ENCODE measurements around the gene MRTFB.

Gene MRTFB

DNA sequence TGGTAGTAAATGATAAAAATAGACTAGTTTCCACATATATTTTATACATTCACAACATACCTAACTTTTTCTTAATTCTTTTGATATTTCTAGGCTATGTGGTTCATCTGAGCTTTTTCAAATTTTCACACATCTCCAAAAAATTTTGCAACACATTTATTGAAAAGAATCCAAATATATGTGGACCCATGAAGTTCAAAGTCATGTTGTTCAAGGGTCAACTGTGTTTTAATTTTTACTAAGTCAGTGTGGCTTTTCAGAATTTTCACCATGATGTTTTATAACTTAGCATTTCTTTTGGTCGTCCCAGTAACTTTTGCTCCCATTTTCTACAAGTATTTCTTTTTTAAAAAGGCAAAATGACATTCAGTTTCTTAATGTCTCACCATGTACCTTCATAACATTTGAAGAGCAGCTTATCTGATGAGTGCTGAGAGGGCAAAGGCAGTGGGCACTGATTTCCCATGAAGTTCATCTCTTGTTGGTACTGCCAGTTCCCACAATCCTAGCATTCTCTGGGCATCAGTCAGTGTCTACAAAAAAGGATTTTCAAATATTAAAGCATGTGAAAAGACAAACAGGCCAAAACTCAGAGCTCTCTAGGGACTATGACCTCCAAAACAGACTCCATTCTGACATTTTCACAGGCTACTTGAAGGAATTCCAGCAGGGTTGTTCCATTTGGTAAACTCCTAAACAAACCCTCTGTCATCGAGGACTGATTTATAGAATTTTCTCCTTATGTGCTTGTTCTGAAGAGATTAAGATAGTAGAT is 80.3 kb downstream of the MRTFB start:
- Histone ChIP-seq H3K36me3 (ENCODE audit: control insufficient read depth in 2 of 2, insufficient read depth in 2 of 2, low read length in 2 of 2) (peaks cover 0 to 3% of the 10 kb centered on the region in 2 donors), H3K9me3 (ENCODE audit: control insufficient read depth in 2 of 2, low read length in 2 of 2) (no peaks in the 10 kb centered on the region), H3K27me3 (ENCODE audit: control insufficient read depth in 2 of 2, insufficient read depth in 2 of 2, low read length in 2 of 2) (no peaks in the 10 kb centered on the region), H3K4me3 (ENCODE audit: low read length in 2 of 2) (no peak overlapping the region), H3K27ac (ENCODE audit: low read depth in 2 of 2, low read length in 2 of 2) (no peak overlapping the region), H3K4me1 (ENCODE audit: control insufficient read depth in 2 of 2, insufficient read depth in 2 of 2, low read length in 2 of 2) (peaks cover 0 to 2% of the 10 kb centered on the region in 2 donors), H3K9ac (ENCODE audit: low read depth in 1 of 2, low read length in 2 of 2) (no peak overlapping the region)

DNA sequence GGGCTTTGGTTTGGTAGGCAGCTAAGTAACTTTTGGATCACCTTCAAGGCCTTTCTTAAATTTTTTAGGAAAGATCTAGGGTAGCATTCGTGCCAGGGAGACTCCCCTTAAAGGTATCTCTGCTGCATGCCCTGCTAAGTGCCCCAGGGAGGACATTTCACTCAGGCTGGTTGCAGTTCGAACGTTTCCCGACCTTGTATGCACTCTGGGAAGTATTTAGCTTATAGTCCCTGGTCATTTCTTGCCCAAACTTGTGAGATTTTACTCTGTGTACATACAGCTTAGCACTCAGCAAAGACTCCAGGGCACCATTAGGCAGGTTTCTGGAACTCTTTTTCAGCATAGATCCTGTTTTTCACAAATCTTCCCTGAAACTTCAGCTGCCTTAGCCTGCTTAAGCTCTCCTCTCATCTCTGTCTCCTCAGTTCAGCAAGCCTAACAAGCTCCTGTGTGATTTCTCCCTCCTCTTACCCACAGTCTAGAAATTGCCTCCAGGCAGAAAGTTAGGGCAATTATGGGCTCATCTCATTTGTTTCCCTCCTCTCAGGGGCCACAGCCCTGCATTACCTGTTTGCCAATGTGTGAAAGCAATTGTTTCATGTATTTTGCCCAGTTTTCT is 84.6 kb downstream of the MRTFB start:
- Histone ChIP-seq H3K4me3 (ENCODE audit: low read length in 2 of 2) (no peak overlapping the region), H3K27me3 (ENCODE audit: control insufficient read depth in 2 of 2, insufficient read depth in 2 of 2, low read length in 2 of 2) (no peaks in the 10 kb centered on the region), H3K36me3 (ENCODE audit: control insufficient read depth in 2 of 2, insufficient read depth in 2 of 2, low read length in 2 of 2) (no peaks in the 10 kb centered on the region), H3K27ac (ENCODE audit: low read depth in 2 of 2, low read length in 2 of 2) (no peak overlapping the region), H3K9ac (ENCODE audit: low read depth in 1 of 2, low read length in 2 of 2) (no peak overlapping the region), H3K4me1 (ENCODE audit: control insufficient read depth in 2 of 2, insufficient read depth in 2 of 2, low read length in 2 of 2) (no peaks in the 10 kb centered on the region), H3K9me3 (ENCODE audit: control insufficient read depth in 2 of 2, low read length in 2 of 2) (no peaks in the 10 kb centered on the region)

GRCh38 chr16:14164916-14165662 is 94.0 kb downstream of the MRTFB start:
- H3K27me3 ChIP-seq (ENCODE audit: control insufficient read depth in 2 of 2, insufficient read depth in 2 of 2, low read length in 2 of 2) = no peaks in the 10 kb centered on the region
- no peak overlapping the region for H3K27ac ChIP-seq (ENCODE audit: low read depth in 2 of 2, low read length in 2 of 2)
- no peaks in the 10 kb centered on the region for H3K36me3 ChIP-seq (ENCODE audit: control insufficient read depth in 2 of 2, insufficient read depth in 2 of 2, low read length in 2 of 2)
- H3K9me3 ChIP-seq (ENCODE audit: control insufficient read depth in 2 of 2, low read length in 2 of 2) = no peaks in the 10 kb centered on the region
- H3K4me3 ChIP-seq (ENCODE audit: low read length in 2 of 2) = no peak overlapping the region
- H3K9ac ChIP-seq (ENCODE audit: low read depth in 1 of 2, low read length in 2 of 2) = no peak overlapping the region
- H3K4me1 ChIP-seq (ENCODE audit: control insufficient read depth in 2 of 2, insufficient read depth in 2 of 2, low read length in 2 of 2) = no peaks in the 10 kb centered on the region

GRCh38 chr16:14168146-14168545 is 97.0 kb downstream of the MRTFB start:
- no peaks in the 10 kb centered on the region for H3K4me1 ChIP-seq (ENCODE audit: control insufficient read depth in 2 of 2, insufficient read depth in 2 of 2, low read length in 2 of 2)
- H3K27ac ChIP-seq (ENCODE audit: low read depth in 2 of 2, low read length in 2 of 2) = no peak overlapping the region
- no peak overlapping the region for H3K4me3 ChIP-seq (ENCODE audit: low read length in 2 of 2)
- no peaks in the 10 kb centered on the region for H3K9me3 ChIP-seq (ENCODE audit: control insufficient read depth in 2 of 2, low read length in 2 of 2)
- H3K27me3 ChIP-seq (ENCODE audit: control insufficient read depth in 2 of 2, insufficient read depth in 2 of 2, low read length in 2 of 2) = no peaks in the 10 kb centered on the region
- no peak overlapping the region for H3K9ac ChIP-seq (ENCODE audit: low read depth in 1 of 2, low read length in 2 of 2)
- H3K36me3 ChIP-seq (ENCODE audit: control insufficient read depth in 2 of 2, insufficient read depth in 2 of 2, low read length in 2 of 2) = no peaks in the 10 kb centered on the region

GRCh38 chr16:14172200-14172809 is 101.2 kb downstream of the MRTFB start:
- no peaks in the 10 kb centered on the region for H3K27me3 ChIP-seq (ENCODE audit: control insufficient read depth in 2 of 2, insufficient read depth in 2 of 2, low read length in 2 of 2)
- no peak overlapping the region for H3K9ac ChIP-seq (ENCODE audit: low read depth in 1 of 2, low read length in 2 of 2)

GRCh38 chr16:14175086-14175485 is 104.0 kb downstream of the MRTFB start:
- H3K27me3 ChIP-seq (ENCODE audit: control insufficient read depth in 2 of 2, insufficient read depth in 2 of 2, low read length in 2 of 2) = no peaks in the 10 kb centered on the region
- no peak overlapping the region for H3K9ac ChIP-seq (ENCODE audit: low read depth in 1 of 2, low read length in 2 of 2)
- no peaks in the 10 kb centered on the region for H3K4me1 ChIP-seq (ENCODE audit: control insufficient read depth in 2 of 2, insufficient read depth in 2 of 2, low read length in 2 of 2)
- H3K9me3 ChIP-seq (ENCODE audit: control insufficient read depth in 2 of 2, low read length in 2 of 2) = no peaks in the 10 kb centered on the region
- no peak overlapping the region for H3K4me3 ChIP-seq (ENCODE audit: low read length in 2 of 2)
- no peak overlapping the region for H3K27ac ChIP-seq (ENCODE audit: low read depth in 2 of 2, low read length in 2 of 2)
- no peaks in the 10 kb centered on the region for H3K36me3 ChIP-seq (ENCODE audit: control insufficient read depth in 2 of 2, insufficient read depth in 2 of 2, low read length in 2 of 2)

More at GRCh38 chr16:14172200-14172809, 101.2 kb downstream of the MRTFB start:
- no peak overlapping the region for H3K27ac ChIP-seq (ENCODE audit: low read depth in 2 of 2, low read length in 2 of 2)
- no peaks in the 10 kb centered on the region for H3K36me3 ChIP-seq (ENCODE audit: control insufficient read depth in 2 of 2, insufficient read depth in 2 of 2, low read length in 2 of 2)
- no peaks in the 10 kb centered on the region for H3K9me3 ChIP-seq (ENCODE audit: control insufficient read depth in 2 of 2, low read length in 2 of 2)
- no peaks in the 10 kb centered on the region for H3K4me1 ChIP-seq (ENCODE audit: control insufficient read depth in 2 of 2, insufficient read depth in 2 of 2, low read length in 2 of 2)
- no peak overlapping the region for H3K4me3 ChIP-seq (ENCODE audit: low read length in 2 of 2)

- Histone ChIP-seq H3K4me1 (ENCODE audit: control insufficient read depth in 2 of 2, insufficient read depth in 2 of 2, low read length in 2 of 2) (no peaks in the 10 kb centered on the region), H3K27ac (ENCODE audit: low read depth in 2 of 2, low read length in 2 of 2) (no peak overlapping the region), H3K27me3 (ENCODE audit: control insufficient read depth in 2 of 2, insufficient read depth in 2 of 2, low read length in 2 of 2) (no peaks in the 10 kb centered on the region), H3K36me3 (ENCODE audit: control insufficient read depth in 2 of 2, insufficient read depth in 2 of 2, low read length in 2 of 2) (no peaks in the 10 kb centered on the region), H3K9ac (ENCODE audit: low read depth in 1 of 2, low read length in 2 of 2) (no peak overlapping the region), H3K4me3 (ENCODE audit: low read length in 2 of 2) (no peak overlapping the region), H3K9me3 (ENCODE audit: control insufficient read depth in 2 of 2, low read length in 2 of 2) (no peaks in the 10 kb centered on the region)
Observed at GRCh38 chr16:14177704-14178103, 106.6 kb downstream of the MRTFB start.

- H3K27me3 ChIP-seq (ENCODE audit: control insufficient read depth in 2 of 2, insufficient read depth in 2 of 2, low read length in 2 of 2) = no peaks in the 10 kb centered on the region
- H3K9me3 ChIP-seq (ENCODE audit: control insufficient read depth in 2 of 2, low read length in 2 of 2) = no peaks in the 10 kb centered on the region
- no peaks in the 10 kb centered on the region for H3K36me3 ChIP-seq (ENCODE audit: control insufficient read depth in 2 of 2, insufficient read depth in 2 of 2, low read length in 2 of 2)
- H3K4me3 ChIP-seq (ENCODE audit: low read length in 2 of 2) = no peak overlapping the region
- no peaks in the 10 kb centered on the region for H3K4me1 ChIP-seq (ENCODE audit: control insufficient read depth in 2 of 2, insufficient read depth in 2 of 2, low read length in 2 of 2)
- no peak overlapping the region for H3K9ac ChIP-seq (ENCODE audit: low read depth in 1 of 2, low read length in 2 of 2)
- H3K27ac ChIP-seq (ENCODE audit: low read depth in 2 of 2, low read length in 2 of 2) = no peak overlapping the region
Observed at GRCh38 chr16:14179116-14179515, 108.0 kb downstream of the MRTFB start.

GRCh38 chr16:14180481-14180944 is 109.4 kb downstream of the MRTFB start:
- H3K27ac ChIP-seq (ENCODE audit: low read depth in 2 of 2, low read length in 2 of 2) = no peak overlapping the region
- no peak overlapping the region for H3K4me3 ChIP-seq (ENCODE audit: low read length in 2 of 2)
- H3K9ac ChIP-seq (ENCODE audit: low read depth in 1 of 2, low read length in 2 of 2) = no peak overlapping the region
- H3K4me1 ChIP-seq (ENCODE audit: control insufficient read depth in 2 of 2, insufficient read depth in 2 of 2, low read length in 2 of 2) = no peaks in the 10 kb centered on the region
- H3K9me3 ChIP-seq (ENCODE audit: control insufficient read depth in 2 of 2, low read length in 2 of 2) = no peaks in the 10 kb centered on the region
- H3K27me3 ChIP-seq (ENCODE audit: control insufficient read depth in 2 of 2, insufficient read depth in 2 of 2, low read length in 2 of 2) = no peaks in the 10 kb centered on the region
- no peaks in the 10 kb centered on the region for H3K36me3 ChIP-seq (ENCODE audit: control insufficient read depth in 2 of 2, insufficient read depth in 2 of 2, low read length in 2 of 2)

Measured in mucosa of rectum (tissue), 2 donors.